HFF-Myc (cell line): ENCODE data around the gene OSCAR.

Experiments
- DNase-seq: peaks from one replicate; pipeline ENCODE4 v3.0.0-alpha.2; 2011; ENCODE audit warnings: low read depth; ENCODE audit errors: extremely low read depth
- H3K4me3 ChIP-seq: replicated peaks from 2 replicates; pipeline ENCODE4 v1.5.1; 2011; ENCODE audit warnings: low read depth, mild to moderate bottlenecking, control low read depth, low read length
- CTCF ChIP-seq: IDR thresholded peaks from 2 replicates; pipeline ENCODE4 v1.5.1; 2012; ENCODE audit warnings: mild to moderate bottlenecking, low read depth, low read length, control low read depth; ENCODE audit errors: missing control alignments

Gene OSCAR

GRCh38 chr19:54109651-54110050 is 9.0 kb upstream of the OSCAR start:
- no peak for TF ChIP-seq CTCF
- H3K4me3 ChIP-seq, result no peak overlapping the region
- DNase-seq, result no peak

- no peak for TF ChIP-seq CTCF
Measured at GRCh38 chr19:54108496-54108895, 7.9 kb upstream of the OSCAR start.

GRCh38 chr19:54107876-54108490 is 7.4 kb upstream of the OSCAR start:
- TF ChIP-seq CTCF, result no peak
- H3K4me3 ChIP-seq, result no peak overlapping the region
- DNase-seq, result no peak

More at GRCh38 chr19:54108496-54108895, 7.9 kb upstream of the OSCAR start:
- H3K4me3 ChIP-seq, result no peak overlapping the region
- no peak for DNase-seq

- H3K4me3 ChIP-seq, result no peak overlapping the region
- TF ChIP-seq CTCF, result no peak
- DNase-seq, result no peak
Measured at GRCh38 chr19:54106716-54107115, 6.1 kb upstream of the OSCAR start.

GRCh38 chr19:54105796-54106195 is 5.2 kb upstream of the OSCAR start:
- no peak overlapping the region for H3K4me3 ChIP-seq
- no peak for DNase-seq
- no peak for TF ChIP-seq CTCF

- no peak for DNase-seq
- no peak overlapping the region for H3K4me3 ChIP-seq
- no peak for TF ChIP-seq CTCF
Measured at GRCh38 chr19:54104998-54105715, 4.6 kb upstream of the OSCAR start.
